ENCODE measurements around the gene GIGYF2.

DNA sequence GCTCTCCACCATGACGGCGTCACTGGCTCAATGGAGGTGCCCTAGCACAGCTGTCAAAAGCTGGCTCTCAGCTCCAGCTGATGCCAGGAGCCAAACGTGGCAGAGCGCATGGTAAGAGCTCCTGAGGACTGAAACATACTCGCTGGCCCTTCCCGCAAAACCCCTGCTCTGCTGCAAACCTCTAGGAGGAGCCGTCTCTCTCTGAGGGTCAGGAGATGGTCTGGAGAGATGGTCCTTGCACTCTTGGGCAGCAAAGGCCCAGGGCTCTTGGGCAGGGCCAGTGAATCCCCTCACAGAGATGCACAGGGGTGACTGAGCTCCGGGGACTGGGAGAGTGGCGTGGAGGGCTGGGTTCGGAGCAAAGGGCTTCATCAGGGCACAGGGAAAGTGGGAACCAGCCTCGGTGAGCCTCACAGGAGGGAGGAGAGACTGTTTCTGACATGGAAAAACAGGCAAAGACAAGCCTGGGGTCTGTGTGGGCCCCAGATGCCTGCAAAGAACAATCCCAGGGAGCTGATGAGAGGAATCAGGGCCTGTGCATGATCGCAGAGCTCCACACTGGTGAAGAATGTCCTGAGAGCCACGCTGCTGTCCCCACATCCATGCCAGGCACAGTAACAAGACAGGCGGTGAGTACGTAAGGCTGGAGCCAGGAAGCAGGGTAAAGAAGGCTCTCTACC, 190.2 kb downstream of the GIGYF2 start:
- no peak for TF ChIP-seq POLR2A (IDR thresholded peaks at IDR 0.05; ENCODE audit: low read depth, low read length)
- no peak for TF ChIP-seq RFX5 (IDR thresholded peaks at IDR 0.05; ENCODE audit: low read depth, low read length)
- TF ChIP-seq, protein P1, sequence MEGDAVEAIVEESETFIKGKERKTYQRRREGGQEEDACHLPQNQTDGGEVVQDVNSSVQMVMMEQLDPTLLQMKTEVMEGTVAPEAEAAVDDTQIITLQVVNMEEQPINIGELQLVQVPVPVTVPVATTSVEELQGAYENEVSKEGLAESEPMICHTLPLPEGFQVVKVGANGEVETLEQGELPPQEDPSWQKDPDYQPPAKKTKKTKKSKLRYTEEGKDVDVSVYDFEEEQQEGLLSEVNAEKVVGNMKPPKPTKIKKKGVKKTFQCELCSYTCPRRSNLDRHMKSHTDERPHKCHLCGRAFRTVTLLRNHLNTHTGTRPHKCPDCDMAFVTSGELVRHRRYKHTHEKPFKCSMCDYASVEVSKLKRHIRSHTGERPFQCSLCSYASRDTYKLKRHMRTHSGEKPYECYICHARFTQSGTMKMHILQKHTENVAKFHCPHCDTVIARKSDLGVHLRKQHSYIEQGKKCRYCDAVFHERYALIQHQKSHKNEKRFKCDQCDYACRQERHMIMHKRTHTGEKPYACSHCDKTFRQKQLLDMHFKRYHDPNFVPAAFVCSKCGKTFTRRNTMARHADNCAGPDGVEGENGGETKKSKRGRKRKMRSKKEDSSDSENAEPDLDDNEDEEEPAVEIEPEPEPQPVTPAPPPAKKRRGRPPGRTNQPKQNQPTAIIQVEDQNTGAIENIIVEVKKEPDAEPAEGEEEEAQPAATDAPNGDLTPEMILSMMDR (conservative IDR thresholded peaks at IDR 0.05; ENCODE audit: low read depth, low read length): 0 out of 2 replicates have a peak, but pooled peaks have one; percentile 14
- TF ChIP-seq RAD21 (IDR thresholded peaks at IDR 0.05; ENCODE audit: low read length): peak; percentile 11; the same call in 1 of the 2 replicates
- TF ChIP-seq, protein P2, sequence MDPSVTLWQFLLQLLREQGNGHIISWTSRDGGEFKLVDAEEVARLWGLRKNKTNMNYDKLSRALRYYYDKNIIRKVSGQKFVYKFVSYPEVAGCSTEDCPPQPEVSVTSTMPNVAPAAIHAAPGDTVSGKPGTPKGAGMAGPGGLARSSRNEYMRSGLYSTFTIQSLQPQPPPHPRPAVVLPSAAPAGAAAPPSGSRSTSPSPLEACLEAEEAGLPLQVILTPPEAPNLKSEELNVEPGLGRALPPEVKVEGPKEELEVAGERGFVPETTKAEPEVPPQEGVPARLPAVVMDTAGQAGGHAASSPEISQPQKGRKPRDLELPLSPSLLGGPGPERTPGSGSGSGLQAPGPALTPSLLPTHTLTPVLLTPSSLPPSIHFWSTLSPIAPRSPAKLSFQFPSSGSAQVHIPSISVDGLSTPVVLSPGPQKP (IDR thresholded peaks at IDR 0.05; ENCODE audit: borderline replicate concordance, low read depth, low read length): no peak
- no peak for TF ChIP-seq RCOR1 (IDR thresholded peaks at IDR 0.05; ENCODE audit: insufficient replicate concordance, low read length)
- 0 out of 2 replicates have a peak, but pooled peaks have one; percentile 8 for TF ChIP-seq SMC3 (IDR thresholded peaks at IDR 0.05; ENCODE audit: low read depth, low read length)
- no peak for TF ChIP-seq CEBPB (IDR thresholded peaks at IDR 0.05; ENCODE audit: low read depth, low read length)

Measured in IMR-90 (cell line).